ENCODE measurements around the gene ACOT8. TPM values are rescaled to one million over a fixed set of nuclear protein-coding genes. Genes with fewer than 3 reads are reported as not detected.
A peak's percentile ranks its signal among the peaks of the same experiment; 100 is the strongest.
"Not testable (repeated sequence)": the region's sequence is repeated elsewhere in the genome, so short reads cannot be mapped to it uniquely, and the experiment has no call there.

The ACOT8 gene
- 19.0 TPM for polyA plus RNA-seq (2013, experiment 1 of 2; ENCODE audit: insufficient read length)
- 19.7 TPM for polyA plus RNA-seq (2013, experiment 2 of 2; ENCODE audit: insufficient read length)

DNA sequence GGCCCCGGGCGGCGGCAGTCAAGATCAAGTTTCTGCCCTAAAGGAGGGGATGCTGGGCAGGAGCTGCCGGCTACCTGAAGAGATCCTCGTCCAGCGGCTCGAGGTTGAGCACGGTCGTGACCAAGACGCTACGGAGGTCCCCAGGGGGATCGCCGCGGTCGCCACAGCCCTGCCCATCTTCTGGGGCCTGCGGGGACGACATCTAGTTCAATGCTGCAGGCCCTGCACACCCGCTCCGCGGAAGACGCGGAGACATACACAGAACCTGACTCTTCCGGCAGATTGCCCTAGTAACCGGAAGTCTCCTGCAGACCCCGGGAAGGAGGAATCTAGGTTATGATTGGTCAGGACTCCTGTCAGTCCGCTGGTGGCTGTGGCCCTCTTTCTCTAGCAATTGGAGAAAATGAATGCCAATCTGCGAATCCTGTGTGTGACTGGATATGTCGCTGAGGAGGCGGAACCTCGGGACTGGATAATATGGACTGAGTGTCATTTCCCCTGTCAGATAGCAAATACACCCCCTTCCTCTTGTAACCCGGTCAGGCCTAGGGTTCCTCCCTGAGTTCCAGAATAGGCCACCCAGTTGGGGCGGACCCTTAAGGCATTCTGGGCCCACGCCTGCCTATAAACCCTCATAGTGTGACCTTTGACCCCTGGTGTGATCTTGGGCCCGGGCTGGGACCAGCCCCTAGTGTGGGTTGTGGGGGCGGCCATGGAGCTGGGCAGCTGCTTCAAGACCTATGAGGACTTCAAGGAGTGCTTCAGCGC is at the start of gene ACOT8, which contains the start of gene ZSWIM3:
ACOT8 (minus strand) TSS at position 279 of the 768 bp plus-strand sequence; CDS start at position 202, 77 bp downstream.
ZSWIM3 (plus strand) TSS at position 501 of the 768 bp plus-strand sequence; CDS start at position 713, 212 bp downstream.
- DNase-seq, result peak; percentile 100

GRCh38 chr20:45905505-45906079 is 48.4 kb upstream of the ACOT8 start:
- DNase-seq, result peak; percentile 42

GRCh38 chr20:45904583-45905504 is 47.7 kb upstream of the ACOT8 start:
- no peak for DNase-seq

- DNase-seq, result no peak
These were observed 45.1 kb upstream of the ACOT8 start for GRCh38 chr20:45902199-45902701.

GRCh38 chr20:45901332-45901731 is 44.1 kb upstream of the ACOT8 start:
- DNase-seq, result not testable (repeated sequence)

- DNase-seq, result no peak
These were observed 42.0 kb upstream of the ACOT8 start for GRCh38 chr20:45899046-45899835.

DNA sequence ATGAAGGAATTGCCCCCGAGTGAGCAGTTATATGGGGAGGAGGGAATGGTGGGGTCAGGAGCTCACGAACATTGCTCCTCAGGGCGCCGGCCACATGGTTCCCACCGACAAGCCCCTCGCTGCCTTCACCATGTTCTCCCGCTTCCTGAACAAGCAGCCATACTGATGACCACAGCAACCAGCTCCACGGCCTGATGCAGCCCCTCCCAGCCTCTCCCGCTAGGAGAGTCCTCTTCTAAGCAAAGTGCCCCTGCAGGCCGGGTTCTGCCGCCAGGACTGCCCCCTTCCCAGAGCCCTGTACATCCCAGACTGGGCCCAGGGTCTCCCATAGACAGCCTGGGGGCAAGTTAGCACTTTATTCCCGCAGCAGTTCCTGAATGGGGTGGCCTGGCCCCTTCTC is 41.1 kb upstream of the ACOT8 start:
- DNase-seq, result no peak

- DNase-seq, result no peak
These were observed 40.5 kb upstream of the ACOT8 start for GRCh38 chr20:45897692-45898091.

DNA sequence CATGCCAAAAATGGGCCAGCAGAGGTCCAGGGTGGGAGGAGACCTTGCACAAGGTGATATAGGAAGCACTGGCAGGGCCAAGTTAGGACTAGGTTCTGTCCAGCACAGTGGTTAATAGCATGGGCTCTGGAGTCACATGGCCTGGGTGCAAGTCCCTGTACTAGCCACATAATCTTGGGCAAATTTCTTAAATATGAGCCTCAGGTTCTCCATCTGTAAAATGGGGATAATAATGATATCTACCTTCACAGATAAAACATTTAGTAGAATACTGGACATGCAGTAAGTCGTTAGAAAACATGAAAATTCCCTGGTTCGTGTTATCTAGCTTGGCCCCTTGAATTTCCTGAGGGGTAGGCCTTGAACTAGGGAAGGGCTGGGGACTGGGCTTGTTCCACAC is 40.1 kb upstream of the ACOT8 start:
- no peak for DNase-seq

DNA sequence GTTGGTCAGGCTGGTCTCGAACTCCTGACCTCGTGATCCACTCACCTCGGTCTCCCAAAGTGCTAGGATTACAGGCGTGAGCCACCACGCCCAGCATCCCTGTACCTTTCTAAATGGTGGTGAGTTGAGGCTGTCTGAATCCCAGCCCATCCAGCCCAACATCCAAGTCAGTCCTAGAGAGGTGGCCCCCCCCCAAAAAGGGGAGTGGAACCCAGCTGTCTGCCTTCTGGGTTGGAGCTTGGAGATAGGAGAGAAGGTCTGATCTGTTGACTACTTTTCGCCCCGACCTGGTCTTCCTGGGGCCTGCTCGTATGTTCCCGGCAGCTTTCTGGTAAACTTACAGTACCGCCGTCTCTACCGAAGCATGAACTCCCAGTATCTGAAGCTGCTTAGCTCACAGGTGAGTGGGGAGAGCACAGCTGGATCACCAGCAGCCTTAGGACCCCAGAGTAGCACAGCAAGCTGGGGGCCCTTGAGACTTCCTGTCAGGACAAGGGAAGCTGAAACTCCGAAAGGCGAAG is 39.5 kb upstream of the ACOT8 start:
- DNase-seq, result no peak

DNA sequence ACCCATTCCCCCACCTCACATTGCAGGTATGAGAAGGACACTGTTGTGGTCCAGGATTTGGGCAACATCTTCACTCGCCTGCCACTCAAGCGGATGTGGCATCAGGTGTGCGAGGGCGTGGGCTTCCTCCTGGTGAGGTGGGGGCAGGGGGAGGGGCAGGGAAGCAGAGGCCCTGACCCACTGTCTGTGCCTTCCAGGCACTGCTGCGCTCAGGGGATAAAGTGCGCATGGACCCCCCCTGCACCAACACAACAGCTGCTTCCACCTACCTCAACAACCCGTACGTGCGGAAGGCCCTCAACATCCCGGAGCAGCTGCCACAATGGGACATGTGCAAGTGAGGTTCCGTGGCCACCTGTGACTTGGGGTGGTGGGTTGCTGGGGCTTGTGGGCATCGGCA is 37.6 kb upstream of the ACOT8 start:
- no peak for DNase-seq

- DNase-seq, result no peak
These were observed 36.6 kb upstream of the ACOT8 start for GRCh38 chr20:45893831-45894230.

GRCh38 chr20:45892828-45893500 is 35.8 kb upstream of the ACOT8 start:
- no peak for DNase-seq

- DNase-seq, result no peak
These were observed 35.0 kb upstream of the ACOT8 start for GRCh38 chr20:45892049-45892825.

DNA sequence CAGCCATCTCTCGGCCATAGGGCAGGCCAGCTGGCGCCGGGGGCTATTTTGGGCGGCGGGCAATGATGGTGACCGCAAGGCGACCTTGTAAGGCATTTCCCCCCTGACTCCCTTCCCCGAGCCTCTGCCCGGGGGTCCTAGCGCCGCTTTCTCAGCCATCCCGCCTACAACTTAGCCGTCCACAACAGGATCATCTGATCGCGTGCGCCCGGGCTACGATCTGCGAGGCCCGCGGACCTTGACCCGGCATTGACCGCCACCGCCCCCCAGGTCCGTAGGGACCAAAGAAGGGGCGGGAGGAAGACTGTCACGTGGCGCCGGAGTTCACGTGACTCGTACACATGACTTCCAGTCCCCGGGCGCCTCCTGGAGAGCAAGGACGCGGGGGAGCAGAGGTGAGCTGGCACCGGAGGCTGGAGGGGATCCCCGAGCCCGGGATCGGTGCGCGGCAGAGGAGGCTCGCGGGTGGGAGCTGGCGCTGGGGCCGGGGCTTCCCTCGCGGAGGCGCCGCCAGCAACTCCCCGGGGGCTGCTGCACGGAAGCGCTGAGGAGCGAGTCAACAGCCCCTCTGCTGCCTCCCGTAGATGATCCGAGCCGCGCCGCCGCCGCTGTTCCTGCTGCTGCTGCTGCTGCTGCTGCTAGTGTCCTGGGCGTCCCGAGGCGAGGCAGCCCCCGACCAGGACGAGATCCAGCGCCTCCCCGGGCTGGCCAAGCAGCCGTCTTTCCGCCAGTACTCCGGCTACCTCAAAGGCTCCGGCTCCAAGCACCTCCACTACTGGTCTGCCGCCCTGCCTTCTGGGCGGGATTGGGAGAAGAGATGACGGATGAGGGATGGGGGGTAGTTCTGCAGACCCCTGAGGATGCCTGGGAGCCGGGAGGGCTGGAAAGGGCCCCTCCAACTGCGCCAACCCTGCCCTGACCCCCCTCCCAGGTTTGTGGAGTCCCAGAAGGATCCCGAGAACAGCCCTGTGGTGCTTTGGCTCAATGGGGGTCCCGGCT is 34.1 kb upstream of the ACOT8 start, which contains the start of the genes CTSA and NEURL2:
CTSA (plus strand) TSS at position 351 of the 999 bp plus-strand sequence; CDS start at position 585, 234 bp downstream.
NEURL2 (minus strand) TSS at position 224 of the 999 bp plus-strand sequence; CDS start at position 7, 217 bp downstream.
- peak; percentile 93 for DNase-seq

GRCh38 chr20:45890077-45890984 is 33.1 kb upstream of the ACOT8 start:
- DNase-seq, result peak; percentile 79

- no peak for DNase-seq
These were observed 31.5 kb upstream of the ACOT8 start for GRCh38 chr20:45888681-45889080.

Data from fibroblast of skin of abdomen (primary cell).